ENCODE measurements around the gene IRF2BP1.
"Not testable (repeated sequence)": the region's sequence is repeated elsewhere in the genome, so short reads cannot be mapped to it uniquely, and the experiment has no call there.

The IRF2BP1 gene

GRCh38 chr19:45867241-45867640, 18.7 kb downstream of the IRF2BP1 start:
- H3K27ac Mint-ChIP-seq; intact Hi-C loops (cut with micrococcal nuclease); H3K4me3 Mint-ChIP-seq; H3K9me3 Mint-ChIP-seq: not testable (repeated sequence)
- peaks cover 19% of the 10 kb centered on the region for H3K4me1 Mint-ChIP-seq (ENCODE audit: low read depth)
- H3K27me3 Mint-ChIP-seq: peaks cover 61% of the 10 kb centered on the region
- H3K36me3 Mint-ChIP-seq (ENCODE audit: low read depth): peaks cover 10% of the 10 kb centered on the region

GRCh38 chr19:45866400-45867176, 19.4 kb downstream of the IRF2BP1 start:
- H3K4me3 Mint-ChIP-seq: no peak overlapping the region
- no peak overlapping the region for H3K27ac Mint-ChIP-seq
- peaks cover 60% of the 10 kb centered on the region for H3K27me3 Mint-ChIP-seq
- peaks cover 17% of the 10 kb centered on the region for H3K36me3 Mint-ChIP-seq (ENCODE audit: low read depth)
- H3K9me3 Mint-ChIP-seq: no peaks in the 10 kb centered on the region
- H3K4me1 Mint-ChIP-seq (ENCODE audit: low read depth): peaks cover 25% of the 10 kb centered on the region
- intact Hi-C loops (cut with micrococcal nuclease): no loop called here

GRCh38 chr19:45865269-45865948, 20.5 kb downstream of the IRF2BP1 start:
- Mint-ChIP-seq H3K4me1 (ENCODE audit: low read depth) (peaks cover 26% of the 10 kb centered on the region), H3K27ac (no peak overlapping the region), H3K4me3 (no peak overlapping the region), H3K36me3 (ENCODE audit: low read depth) (peaks cover 27% of the 10 kb centered on the region), H3K9me3 (no peaks in the 10 kb centered on the region), H3K27me3 (peaks cover 54% of the 10 kb centered on the region)
- intact Hi-C loops (cut with micrococcal nuclease): no loop called here

GRCh38 chr19:45864629-45865082, 21.3 kb downstream of the IRF2BP1 start:
- H3K27me3 Mint-ChIP-seq: peaks cover 51% of the 10 kb centered on the region
- intact Hi-C loops (cut with micrococcal nuclease): loop anchor here (1.0 kb wide), 1 partner anchor 19 kb away; no protein-coding TSS in a partner anchor
- peak overlapping the region; percentile 25 for H3K4me3 Mint-ChIP-seq

GRCh38 chr19:45863840-45864628, 21.9 kb downstream of the IRF2BP1 start, which contains the start of gene FOXA3:
Gene FOXA3 (plus strand): TSS chr19:45864326. CDS start chr19:45864457, 131 bp downstream.
- H3K27me3 Mint-ChIP-seq: peaks cover 51% of the 10 kb centered on the region
- peaks cover 40% of the 10 kb centered on the region for H3K36me3 Mint-ChIP-seq (ENCODE audit: low read depth)
- no peaks in the 10 kb centered on the region for H3K9me3 Mint-ChIP-seq
- peak within 1 kb of the TSS; percentile 90 for H3K27ac Mint-ChIP-seq
- intact Hi-C loops (cut with micrococcal nuclease): loop anchor here (1.0 kb wide), 3 partner anchors 19 to 131 kb away; partner anchors contain the start of genes CCDC61 and IRF2BP1
- peak within 1 kb of the TSS; percentile 91 for H3K4me3 Mint-ChIP-seq
- H3K4me1 Mint-ChIP-seq (ENCODE audit: low read depth): peaks cover 35% of the 10 kb centered on the region

More at GRCh38 chr19:45864629-45865082, 21.3 kb downstream of the IRF2BP1 start:
- peaks cover 34% of the 10 kb centered on the region for H3K36me3 Mint-ChIP-seq (ENCODE audit: low read depth)
- H3K9me3 Mint-ChIP-seq: no peaks in the 10 kb centered on the region
- peaks cover 30% of the 10 kb centered on the region for H3K4me1 Mint-ChIP-seq (ENCODE audit: low read depth)
- no peak overlapping the region for H3K27ac Mint-ChIP-seq

GRCh38 chr19:45863335-45863839, 22.6 kb downstream of the IRF2BP1 start:
- Mint-ChIP-seq H3K36me3 (ENCODE audit: low read depth) (peaks cover 47% of the 10 kb centered on the region), H3K27me3 (peaks cover 49% of the 10 kb centered on the region), H3K4me1 (ENCODE audit: low read depth) (peaks cover 36% of the 10 kb centered on the region), H3K9me3 (no peaks in the 10 kb centered on the region), H3K4me3 (peak overlapping the region; percentile 91), H3K27ac (peak overlapping the region; percentile 90)
- intact Hi-C loops (cut with micrococcal nuclease): loop anchor here (1.0 kb wide), 2 partner anchors 23 to 132 kb away; partner anchors contain the start of genes CCDC61 and IRF2BP1

GRCh38 chr19:45862564-45863334, 23.2 kb downstream of the IRF2BP1 start, which contains the start of gene SYMPK:
Gene SYMPK (minus strand): TSS chr19:45863147. CDS start chr19:45854495, 8,652 bp downstream.
- H3K36me3 Mint-ChIP-seq (ENCODE audit: low read depth): peaks cover 53% of the 10 kb centered on the region
- peaks cover 44% of the 10 kb centered on the region for H3K27me3 Mint-ChIP-seq
- peak within 1 kb of the TSS; percentile 90 for H3K27ac Mint-ChIP-seq
- no peaks in the 10 kb centered on the region for H3K9me3 Mint-ChIP-seq
- H3K4me1 Mint-ChIP-seq (ENCODE audit: low read depth): peaks cover 40% of the 10 kb centered on the region
- intact Hi-C loops (cut with micrococcal nuclease): loop anchor here (1.0 kb wide), 2 partner anchors 24 to 133 kb away; partner anchors contain the start of genes CCDC61 and IRF2BP1
- peak within 1 kb of the TSS; percentile 91 for H3K4me3 Mint-ChIP-seq

- H3K4me3 Mint-ChIP-seq: peak overlapping the region; percentile 91
- peak overlapping the region; percentile 90 for H3K27ac Mint-ChIP-seq
- intact Hi-C loops (cut with micrococcal nuclease): no loop called here
- peaks cover 59% of the 10 kb centered on the region for H3K36me3 Mint-ChIP-seq (ENCODE audit: low read depth)
- no peaks in the 10 kb centered on the region for H3K9me3 Mint-ChIP-seq
- peaks cover 40% of the 10 kb centered on the region for H3K4me1 Mint-ChIP-seq (ENCODE audit: low read depth)
- H3K27me3 Mint-ChIP-seq: peaks cover 38% of the 10 kb centered on the region
Measured at GRCh38 chr19:45862271-45862563, 23.7 kb downstream of the IRF2BP1 start.

- peaks cover 75% of the 10 kb centered on the region for H3K36me3 Mint-ChIP-seq (ENCODE audit: low read depth)
- intact Hi-C loops (cut with micrococcal nuclease): no loop called here
- H3K4me3 Mint-ChIP-seq: peak overlapping the region; percentile 20
- no peaks in the 10 kb centered on the region for H3K9me3 Mint-ChIP-seq
- peaks cover 40% of the 10 kb centered on the region for H3K4me1 Mint-ChIP-seq (ENCODE audit: low read depth)
- no peak overlapping the region for H3K27ac Mint-ChIP-seq
- peaks cover 23% of the 10 kb centered on the region for H3K27me3 Mint-ChIP-seq
Measured at GRCh38 chr19:45860359-45861259, 25.3 kb downstream of the IRF2BP1 start.

- Mint-ChIP-seq H3K36me3 (ENCODE audit: low read depth) (peaks cover 100% of the 10 kb centered on the region), H3K4me1 (ENCODE audit: low read depth) (peaks cover 7% of the 10 kb centered on the region), H3K9me3 (no peaks in the 10 kb centered on the region), H3K27me3 (no peaks in the 10 kb centered on the region), H3K27ac (no peak overlapping the region), H3K4me3 (no peak overlapping the region)
- intact Hi-C loops (cut with micrococcal nuclease): no loop called here
Measured at GRCh38 chr19:45854167-45854778, 31.7 kb downstream of the IRF2BP1 start.

- peaks cover 100% of the 10 kb centered on the region for H3K36me3 Mint-ChIP-seq (ENCODE audit: low read depth)
- H3K27ac Mint-ChIP-seq: no peak overlapping the region
- H3K9me3 Mint-ChIP-seq: no peaks in the 10 kb centered on the region
- peaks cover under 1% of the 10 kb centered on the region for H3K4me1 Mint-ChIP-seq (ENCODE audit: low read depth)
- intact Hi-C loops (cut with micrococcal nuclease): no loop called here
- no peak overlapping the region for H3K4me3 Mint-ChIP-seq
- no peaks in the 10 kb centered on the region for H3K27me3 Mint-ChIP-seq
Measured at GRCh38 chr19:45852983-45853382, 33.0 kb downstream of the IRF2BP1 start.

Data from dendritic cell treated with granulocyte-macrophage colony-stimulating factor and Interleukin-4, amounts not matched to agents 40 ng/mL and 50 ng/mL, for 4 days (primary cell).